Measurements from ENCODE around the gene SLC6A11.

SLC6A11 gene

DNA sequence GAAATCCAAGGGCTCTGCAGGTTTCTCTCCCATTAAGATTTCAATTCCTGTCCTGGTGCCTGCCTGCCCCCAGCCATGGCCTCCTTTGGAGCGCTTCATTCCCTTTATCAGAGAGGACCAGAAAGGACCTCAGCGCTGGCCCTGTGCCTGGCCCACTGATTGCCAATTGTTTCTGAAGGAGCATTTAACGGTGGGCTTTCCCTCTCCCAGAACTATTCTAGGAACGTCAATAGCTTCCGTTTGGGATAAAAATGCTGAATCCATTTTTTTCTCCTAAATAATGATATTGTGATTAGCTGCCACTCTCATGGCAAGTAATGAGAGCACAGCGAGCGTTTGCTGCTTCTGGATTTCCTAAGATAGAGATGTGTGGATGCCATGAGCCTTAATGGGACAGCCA, 164.3 kb downstream of the SLC6A11 start:
- H3K27me3 ChIP-seq (ENCODE audit: control insufficient read depth, insufficient read depth, low read length) = no peaks in the 10 kb centered on the region
- H3K4me3 ChIP-seq (ENCODE audit: low read length) = no peak overlapping the region
- H3K9me3 ChIP-seq (ENCODE audit: control insufficient read depth, low read depth, low read length) = no peaks in the 10 kb centered on the region
- no peak overlapping the region for H3K9ac ChIP-seq (ENCODE audit: low read length)
- no peaks in the 10 kb centered on the region for H3K36me3 ChIP-seq (ENCODE audit: control insufficient read depth, low read depth, low read length)
- no peak overlapping the region for H3K27ac ChIP-seq (ENCODE audit: low read length)
- H3K4me1 ChIP-seq (ENCODE audit: control insufficient read depth, low read depth, low read length) = peaks cover 14% of the 10 kb centered on the region

GRCh38 chr3:10981031-10981430, 165.0 kb downstream of the SLC6A11 start:
- Histone ChIP-seq H3K27me3 (ENCODE audit: control insufficient read depth, insufficient read depth, low read length) (no peaks in the 10 kb centered on the region), H3K9me3 (ENCODE audit: control insufficient read depth, low read depth, low read length) (no peaks in the 10 kb centered on the region), H3K4me1 (ENCODE audit: control insufficient read depth, low read depth, low read length) (peaks cover 14% of the 10 kb centered on the region), H3K4me3 (ENCODE audit: low read length) (no peak overlapping the region), H3K9ac (ENCODE audit: low read length) (no peak overlapping the region), H3K36me3 (ENCODE audit: control insufficient read depth, low read depth, low read length) (no peaks in the 10 kb centered on the region), H3K27ac (ENCODE audit: low read length) (no peak overlapping the region)

- no peaks in the 10 kb centered on the region for H3K27me3 ChIP-seq (ENCODE audit: control insufficient read depth, insufficient read depth, low read length)
- peaks cover 14% of the 10 kb centered on the region for H3K4me1 ChIP-seq (ENCODE audit: control insufficient read depth, low read depth, low read length)
- H3K36me3 ChIP-seq (ENCODE audit: control insufficient read depth, low read depth, low read length) = no peaks in the 10 kb centered on the region
- no peak overlapping the region for H3K4me3 ChIP-seq (ENCODE audit: low read length)
- H3K27ac ChIP-seq (ENCODE audit: low read length) = no peak overlapping the region
- H3K9me3 ChIP-seq (ENCODE audit: control insufficient read depth, low read depth, low read length) = no peaks in the 10 kb centered on the region
- no peak overlapping the region for H3K9ac ChIP-seq (ENCODE audit: low read length)
These were observed 165.9 kb downstream of the SLC6A11 start for GRCh38 chr3:10981961-10982360.

DNA sequence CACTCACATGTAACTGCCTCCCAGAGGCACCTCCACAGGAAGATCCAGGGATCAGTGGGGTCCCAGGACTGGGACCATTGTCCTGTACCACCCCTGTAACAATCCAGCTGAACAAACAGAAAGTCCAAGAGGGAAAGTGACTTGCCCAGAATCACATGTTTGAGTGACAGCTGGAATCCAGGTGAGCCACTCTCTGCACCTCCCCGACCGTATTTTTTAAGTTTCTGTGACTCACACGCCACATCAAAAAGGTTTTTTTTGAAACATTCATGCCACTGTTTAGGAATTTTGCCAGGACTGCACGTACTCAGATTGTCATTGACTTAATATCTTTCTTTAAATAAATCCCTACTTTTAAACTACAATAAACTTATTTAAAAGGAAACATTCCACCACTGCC, 166.8 kb downstream of the SLC6A11 start:
- Histone ChIP-seq H3K9ac (ENCODE audit: low read length) (no peak overlapping the region), H3K36me3 (ENCODE audit: control insufficient read depth, low read depth, low read length) (no peaks in the 10 kb centered on the region), H3K27ac (ENCODE audit: low read length) (no peak overlapping the region), H3K4me3 (ENCODE audit: low read length) (no peak overlapping the region), H3K27me3 (ENCODE audit: control insufficient read depth, insufficient read depth, low read length) (no peaks in the 10 kb centered on the region), H3K4me1 (ENCODE audit: control insufficient read depth, low read depth, low read length) (peaks cover 10% of the 10 kb centered on the region), H3K9me3 (ENCODE audit: control insufficient read depth, low read depth, low read length) (no peaks in the 10 kb centered on the region)

GRCh38 chr3:10983219-10983916, 167.3 kb downstream of the SLC6A11 start:
- H3K9me3 ChIP-seq (ENCODE audit: control insufficient read depth, low read depth, low read length) = no peaks in the 10 kb centered on the region
- H3K27ac ChIP-seq (ENCODE audit: low read length) = no peak overlapping the region
- H3K4me1 ChIP-seq (ENCODE audit: control insufficient read depth, low read depth, low read length) = peaks cover 8% of the 10 kb centered on the region
- no peaks in the 10 kb centered on the region for H3K36me3 ChIP-seq (ENCODE audit: control insufficient read depth, low read depth, low read length)
- H3K27me3 ChIP-seq (ENCODE audit: control insufficient read depth, insufficient read depth, low read length) = no peaks in the 10 kb centered on the region
- H3K4me3 ChIP-seq (ENCODE audit: low read length) = no peak overlapping the region
- no peak overlapping the region for H3K9ac ChIP-seq (ENCODE audit: low read length)

- no peak overlapping the region for H3K4me3 ChIP-seq (ENCODE audit: low read length)
- H3K27ac ChIP-seq (ENCODE audit: low read length) = no peak overlapping the region
- no peaks in the 10 kb centered on the region for H3K27me3 ChIP-seq (ENCODE audit: control insufficient read depth, insufficient read depth, low read length)
- H3K9ac ChIP-seq (ENCODE audit: low read length) = no peak overlapping the region
- H3K4me1 ChIP-seq (ENCODE audit: control insufficient read depth, low read depth, low read length) = peaks cover 7% of the 10 kb centered on the region
- H3K9me3 ChIP-seq (ENCODE audit: control insufficient read depth, low read depth, low read length) = no peaks in the 10 kb centered on the region
- no peaks in the 10 kb centered on the region for H3K36me3 ChIP-seq (ENCODE audit: control insufficient read depth, low read depth, low read length)
These were observed 168.4 kb downstream of the SLC6A11 start for GRCh38 chr3:10984371-10984896.

DNA sequence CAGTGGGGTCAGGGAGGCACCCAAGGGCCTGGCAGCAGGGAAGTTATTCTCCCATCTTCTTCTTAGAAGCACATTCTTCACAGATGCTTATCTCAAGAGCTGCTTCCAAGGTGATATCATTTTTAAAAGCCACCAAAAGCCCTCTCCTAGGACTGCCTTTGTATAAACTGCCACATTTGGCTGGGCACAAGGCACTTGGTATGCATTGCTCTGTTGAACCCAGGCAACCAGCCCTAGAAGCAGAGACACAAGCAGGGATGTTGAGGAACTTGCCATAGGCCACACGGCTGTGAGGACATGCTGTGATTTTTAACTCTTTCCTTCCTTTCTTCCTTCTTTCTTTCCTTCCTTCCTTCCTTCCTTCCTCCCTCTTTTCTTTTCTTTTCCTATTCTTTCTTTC, 169.2 kb downstream of the SLC6A11 start:
- Histone ChIP-seq H3K9me3 (ENCODE audit: control insufficient read depth, low read depth, low read length) (no peaks in the 10 kb centered on the region), H3K4me1 (ENCODE audit: control insufficient read depth, low read depth, low read length) (peaks cover 7% of the 10 kb centered on the region), H3K27ac (ENCODE audit: low read length) (no peak overlapping the region), H3K36me3 (ENCODE audit: control insufficient read depth, low read depth, low read length) (no peaks in the 10 kb centered on the region), H3K9ac (ENCODE audit: low read length) (no peak overlapping the region), H3K4me3 (ENCODE audit: low read length) (no peak overlapping the region), H3K27me3 (ENCODE audit: control insufficient read depth, insufficient read depth, low read length) (no peaks in the 10 kb centered on the region)

GRCh38 chr3:10986592-10986991, 170.6 kb downstream of the SLC6A11 start:
- Histone ChIP-seq H3K36me3 (ENCODE audit: control insufficient read depth, low read depth, low read length) (no peaks in the 10 kb centered on the region), H3K4me1 (ENCODE audit: control insufficient read depth, low read depth, low read length) (peaks cover 7% of the 10 kb centered on the region), H3K9ac (ENCODE audit: low read length) (no peak overlapping the region), H3K27ac (ENCODE audit: low read length) (no peak overlapping the region), H3K9me3 (ENCODE audit: control insufficient read depth, low read depth, low read length) (no peaks in the 10 kb centered on the region), H3K27me3 (ENCODE audit: control insufficient read depth, insufficient read depth, low read length) (peaks cover 11% of the 10 kb centered on the region), H3K4me3 (ENCODE audit: low read length) (no peak overlapping the region)

DNA sequence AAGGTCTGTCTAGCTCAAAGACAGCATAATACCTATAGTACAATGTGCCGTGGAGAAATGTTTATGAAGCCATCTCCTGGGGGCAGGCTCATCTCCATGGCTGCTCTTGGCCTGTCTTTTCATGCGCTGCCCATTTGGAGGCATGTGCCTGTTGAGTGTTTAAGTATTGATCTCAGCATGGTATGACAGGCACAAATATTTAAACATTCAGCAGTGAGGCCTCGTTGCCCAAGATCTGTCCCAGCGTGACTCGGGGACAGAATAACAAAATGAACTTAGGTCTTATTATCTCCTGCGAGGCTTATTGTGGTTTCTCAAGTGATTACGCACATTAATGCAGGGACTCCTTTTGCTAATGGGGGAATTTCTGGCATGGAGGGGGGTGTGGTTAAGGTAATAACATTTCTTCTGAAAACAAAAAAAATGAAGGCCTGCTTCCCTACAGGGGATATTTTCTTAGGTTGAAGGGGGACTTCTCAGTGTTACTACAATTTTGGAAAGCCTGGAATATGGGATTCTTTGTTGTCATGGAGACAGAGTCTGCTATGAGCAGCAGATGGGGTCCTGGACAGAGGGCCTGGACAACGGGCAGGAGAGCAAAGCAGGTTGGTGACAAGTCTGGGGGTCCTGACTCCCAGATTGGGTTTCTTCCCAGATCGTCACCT, 172.1 kb downstream of the SLC6A11 start:
- Histone ChIP-seq H3K9me3 (ENCODE audit: control insufficient read depth, low read depth, low read length) (no peaks in the 10 kb centered on the region), H3K4me1 (ENCODE audit: control insufficient read depth, low read depth, low read length) (peaks cover 6% of the 10 kb centered on the region), H3K4me3 (ENCODE audit: low read length) (no peak overlapping the region), H3K36me3 (ENCODE audit: control insufficient read depth, low read depth, low read length) (no peaks in the 10 kb centered on the region), H3K27ac (ENCODE audit: low read length) (no peak overlapping the region), H3K27me3 (ENCODE audit: control insufficient read depth, insufficient read depth, low read length) (peaks cover 17% of the 10 kb centered on the region), H3K9ac (ENCODE audit: low read length) (no peak overlapping the region)

GRCh38 chr3:10988991-10989484, 173.0 kb downstream of the SLC6A11 start:
- Histone ChIP-seq H3K36me3 (ENCODE audit: control insufficient read depth, low read depth, low read length) (no peaks in the 10 kb centered on the region), H3K9me3 (ENCODE audit: control insufficient read depth, low read depth, low read length) (no peaks in the 10 kb centered on the region), H3K27me3 (ENCODE audit: control insufficient read depth, insufficient read depth, low read length) (peaks cover 26% of the 10 kb centered on the region), H3K27ac (ENCODE audit: low read length) (no peak overlapping the region), H3K4me3 (ENCODE audit: low read length) (no peak overlapping the region), H3K9ac (ENCODE audit: low read length) (no peak overlapping the region), H3K4me1 (ENCODE audit: control insufficient read depth, low read depth, low read length) (peaks cover 4% of the 10 kb centered on the region)

Measured in iPS-18a (cell line).